ENCODE data around the gene SPAG17.

The SPAG17 gene

DNA sequence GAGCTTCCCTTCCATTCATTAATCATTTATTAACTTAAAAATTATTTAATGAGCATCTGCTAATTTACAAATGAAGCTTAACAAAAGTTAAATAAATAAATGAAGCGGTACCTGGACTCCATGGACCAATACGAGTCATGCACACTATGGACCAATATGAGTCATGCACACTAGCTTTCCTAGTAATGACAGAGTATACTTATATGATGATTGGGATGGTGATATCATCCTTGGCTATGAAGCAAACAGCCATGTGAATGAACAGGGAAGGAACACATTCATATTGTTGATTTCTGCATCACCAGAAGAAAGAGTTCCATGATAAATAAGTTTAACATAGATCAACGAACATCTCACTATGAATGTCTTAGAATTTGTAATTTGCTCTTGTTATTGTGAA, 109.9 kb downstream of the SPAG17 start:
- no peak for DNase-seq (ENCODE audit: low read depth in 2 of 2)

DNA sequence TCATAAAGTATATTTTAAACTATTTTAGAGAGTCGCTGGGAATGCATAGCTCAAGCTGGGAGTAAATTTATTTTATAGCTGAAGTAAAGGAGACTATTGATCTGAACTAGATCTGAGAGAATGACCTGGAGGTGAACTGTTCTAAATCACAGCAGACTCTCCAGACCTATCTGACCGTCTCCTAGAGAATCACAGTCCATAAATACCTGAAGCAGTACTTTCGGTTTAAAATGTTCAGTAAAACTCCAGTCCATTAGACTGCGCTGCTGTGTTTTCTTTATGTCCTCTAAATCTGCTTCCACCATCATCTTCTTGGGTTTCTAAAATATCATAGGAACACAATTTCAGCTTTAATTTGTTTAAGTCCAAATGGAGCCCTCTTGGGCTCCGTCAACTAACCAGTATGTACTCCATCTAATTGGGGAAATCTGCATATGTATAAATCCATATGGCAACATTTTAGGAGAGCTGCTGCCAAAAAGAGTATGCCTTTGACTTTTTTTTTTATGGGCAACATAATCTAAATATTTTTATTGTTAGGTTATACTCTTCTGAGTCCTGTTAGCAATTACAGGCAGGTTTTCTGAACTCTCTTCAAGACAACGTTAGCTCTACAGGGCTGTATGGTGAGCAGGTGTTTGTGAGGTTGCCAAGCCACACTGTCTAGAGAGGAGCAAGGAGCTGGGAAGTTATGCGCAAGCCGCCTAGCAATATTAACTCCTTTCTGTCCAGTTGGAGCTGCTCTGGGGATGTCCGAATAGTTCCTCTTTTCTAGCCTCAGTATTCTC, 111.2 kb downstream of the SPAG17 start:
- DNase-seq (ENCODE audit: low read depth in 2 of 2): no peak

DNA sequence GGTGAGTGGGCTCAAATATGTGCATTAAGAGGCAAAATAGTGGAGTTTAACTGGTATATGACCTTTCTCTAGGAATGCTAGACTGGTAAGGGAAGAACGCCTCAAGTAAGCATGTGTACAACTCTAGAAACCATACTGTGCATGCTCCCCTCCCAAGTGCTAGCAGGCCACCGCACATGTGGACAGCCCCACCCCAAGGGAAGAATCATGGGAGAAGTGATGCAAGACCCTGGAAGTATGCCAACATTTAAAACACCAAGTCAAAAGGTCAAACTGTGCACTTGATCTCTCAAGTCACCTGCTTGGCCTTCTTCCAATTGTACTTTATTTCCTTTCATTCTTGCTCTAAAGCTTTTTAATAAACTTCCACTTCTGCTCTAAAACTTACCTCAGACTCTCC, 135.0 kb downstream of the SPAG17 start:
- no peak for DNase-seq (ENCODE audit: low read depth in 2 of 2)

DNA sequence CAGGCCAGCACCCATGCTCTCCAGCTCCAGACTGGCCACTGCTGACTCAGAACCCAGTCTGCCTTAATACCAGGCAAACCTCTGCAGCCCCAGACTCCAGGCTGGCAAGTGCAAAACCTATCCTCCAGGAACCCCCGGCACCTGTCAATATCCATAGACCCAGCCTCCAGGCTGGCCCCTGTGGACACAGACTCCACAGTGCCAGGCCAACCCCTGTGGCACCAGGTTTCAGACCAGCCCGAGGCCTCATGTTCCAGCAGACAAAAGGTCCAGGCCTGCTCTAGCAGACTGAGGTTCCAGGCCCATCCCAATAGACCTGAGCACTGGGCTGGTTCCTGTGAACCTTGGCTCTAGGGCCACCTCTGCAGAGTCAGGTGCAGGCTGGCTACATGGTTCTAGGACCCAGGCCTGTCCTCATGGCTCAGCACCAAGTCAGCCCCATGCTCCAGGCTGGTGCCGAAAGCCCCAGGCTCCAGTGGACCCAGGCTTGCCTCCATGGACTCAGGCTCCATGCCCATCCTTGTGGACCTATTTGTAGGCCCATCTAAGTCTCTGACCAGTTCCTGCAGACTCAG, 137.3 kb downstream of the SPAG17 start:
- no peak for DNase-seq (ENCODE audit: low read depth in 2 of 2)

DNA sequence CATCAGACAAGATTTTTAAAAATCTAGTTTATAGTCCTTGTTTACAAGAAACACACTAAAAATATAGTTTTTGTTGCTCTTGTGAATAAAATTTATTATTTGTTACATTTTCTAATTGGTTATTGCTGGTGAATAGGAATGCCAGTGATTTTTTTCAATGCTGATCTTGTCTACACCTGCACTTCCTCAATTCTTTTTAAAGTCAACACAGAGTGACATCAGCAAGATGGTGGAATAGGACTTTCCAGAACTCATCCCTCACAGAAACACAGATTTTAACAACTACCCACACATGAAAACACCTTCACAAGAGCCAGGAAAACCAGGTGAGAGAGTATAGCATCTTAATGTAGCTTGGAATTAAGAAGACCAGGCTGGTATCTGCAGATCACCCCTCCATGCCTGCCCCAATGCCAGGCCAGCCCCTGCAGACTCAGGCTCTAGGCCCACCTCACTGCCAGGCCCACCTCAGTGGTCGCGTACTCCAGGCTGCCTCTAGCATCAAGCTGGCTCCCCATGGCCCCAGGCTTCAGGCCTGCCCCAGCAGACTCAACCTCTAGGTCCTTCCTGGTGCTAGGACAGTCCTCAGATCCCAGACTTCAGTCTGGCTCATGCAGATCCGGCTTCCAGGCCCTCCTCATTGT, 137.9 kb downstream of the SPAG17 start:
- no peak for DNase-seq (ENCODE audit: low read depth in 2 of 2)

DNA sequence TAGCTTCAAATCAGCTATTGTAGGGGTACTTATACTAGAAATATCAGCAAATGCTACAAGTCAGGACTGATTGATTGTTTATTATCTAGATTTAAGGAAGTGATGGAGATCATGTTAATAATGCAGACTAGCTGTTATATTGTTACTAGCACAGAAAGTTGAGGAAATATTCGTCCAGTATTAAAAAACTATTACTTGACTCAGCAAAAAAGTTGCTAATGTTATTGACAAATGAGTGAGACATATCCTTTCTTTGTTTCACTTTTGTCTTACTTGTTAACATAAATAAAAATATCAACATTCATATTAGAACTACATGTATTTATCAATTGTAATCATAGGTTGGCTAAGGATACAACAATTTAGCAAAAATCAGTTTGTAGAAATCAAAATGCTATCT, 141.4 kb downstream of the SPAG17 start:
- no peak for DNase-seq (ENCODE audit: low read depth in 2 of 2)

DNA sequence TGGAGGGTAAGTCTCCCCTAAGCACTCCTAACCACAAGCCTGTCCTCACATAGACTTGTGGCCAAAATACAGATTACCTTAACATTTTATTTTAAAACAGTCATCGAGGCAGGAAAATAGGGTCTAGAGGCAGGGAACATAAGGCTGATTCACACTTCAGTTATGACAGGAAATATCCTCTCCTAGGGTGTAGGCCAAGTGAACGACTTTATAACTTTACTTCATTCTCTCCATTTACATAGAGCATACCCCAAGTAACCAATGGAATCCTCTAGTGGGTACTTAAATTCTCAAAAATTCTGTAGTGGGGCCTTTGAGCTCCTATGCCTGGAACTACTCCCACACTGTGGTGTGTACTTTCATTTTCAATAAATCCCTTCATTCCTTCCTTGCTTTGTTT, 142.5 kb downstream of the SPAG17 start:
- DNase-seq (ENCODE audit: low read depth in 2 of 2): no peak

DNA sequence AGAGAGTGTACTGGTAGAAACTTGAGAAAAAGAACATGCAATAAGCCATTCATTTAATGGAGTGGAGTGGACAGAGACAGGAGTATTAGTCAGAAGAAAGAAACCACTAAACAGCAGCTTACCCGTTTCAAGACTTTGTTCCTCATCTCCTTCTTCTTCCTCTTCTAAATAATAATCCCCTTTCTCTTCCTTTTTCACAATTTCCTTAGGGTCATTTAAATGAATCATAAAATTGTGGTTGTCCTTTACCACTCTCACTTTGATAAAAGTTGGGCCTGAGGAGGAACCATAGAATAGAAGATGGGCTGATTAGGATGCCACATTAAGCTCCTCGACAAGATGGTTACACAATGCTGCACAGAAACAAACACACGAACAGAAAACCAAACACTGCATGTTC, 145.9 kb downstream of the SPAG17 start:
- no peak for DNase-seq (ENCODE audit: low read depth in 2 of 2)

DNA sequence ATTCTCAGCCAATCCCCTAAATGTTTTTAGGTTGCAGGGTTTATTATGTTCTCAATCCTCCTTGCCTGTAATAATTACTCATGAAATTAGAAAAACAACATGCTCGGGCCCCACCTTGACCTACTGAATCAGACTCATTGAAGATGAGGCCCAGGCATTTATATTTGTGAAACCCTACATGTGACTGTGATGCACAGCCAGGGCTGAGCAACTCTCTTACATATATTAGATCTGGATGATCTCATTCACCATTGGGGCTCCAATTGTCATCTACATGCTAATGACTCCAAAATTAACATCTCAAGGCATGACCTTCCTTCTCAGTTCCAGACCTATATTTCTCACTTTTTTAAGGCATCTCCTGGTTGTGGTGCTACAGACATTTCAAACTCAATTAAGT, 152.1 kb downstream of the SPAG17 start:
- DNase-seq (ENCODE audit: low read depth in 2 of 2): no peak

DNA sequence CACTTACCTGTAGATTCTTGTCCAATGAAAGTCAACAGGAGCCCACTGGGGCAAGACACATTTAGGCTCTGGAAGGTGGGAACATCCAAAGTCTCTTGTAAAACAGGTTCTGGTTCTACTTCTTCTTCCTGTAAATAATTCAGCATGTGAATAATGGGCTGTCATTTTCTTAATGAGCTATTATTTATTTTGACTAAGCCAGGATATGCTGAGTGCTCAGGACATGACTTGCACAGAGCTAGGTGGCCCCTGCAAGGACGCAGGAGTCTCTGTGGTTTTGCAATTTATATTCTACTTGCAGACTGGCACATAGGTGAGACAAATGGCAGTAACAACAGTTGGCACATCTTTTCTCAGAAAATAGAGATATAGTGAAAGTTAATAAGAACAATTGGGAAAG, 156.8 kb downstream of the SPAG17 start:
- DNase-seq (ENCODE audit: low read depth in 2 of 2): no peak

DNA sequence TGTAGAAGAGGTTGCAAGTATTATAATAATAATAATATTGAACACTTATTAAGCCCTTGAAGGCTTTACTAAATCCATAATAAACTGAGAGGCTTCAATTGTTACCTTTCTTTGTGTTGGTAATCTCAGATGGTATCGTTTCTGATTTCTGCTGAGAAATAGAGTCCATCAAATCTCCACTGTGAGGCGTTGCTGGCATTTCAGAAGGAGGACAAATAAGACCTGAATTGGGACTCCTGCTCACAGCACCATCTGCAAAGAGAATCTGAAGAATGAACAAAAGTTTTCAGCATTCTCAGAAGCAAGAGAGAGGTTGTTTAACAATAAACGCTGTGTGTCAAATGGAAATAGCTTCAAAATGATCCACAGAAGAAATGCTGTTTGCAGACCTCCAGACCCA, 161.8 kb downstream of the SPAG17 start:
- DNase-seq (ENCODE audit: low read depth in 2 of 2): no peak

DNA sequence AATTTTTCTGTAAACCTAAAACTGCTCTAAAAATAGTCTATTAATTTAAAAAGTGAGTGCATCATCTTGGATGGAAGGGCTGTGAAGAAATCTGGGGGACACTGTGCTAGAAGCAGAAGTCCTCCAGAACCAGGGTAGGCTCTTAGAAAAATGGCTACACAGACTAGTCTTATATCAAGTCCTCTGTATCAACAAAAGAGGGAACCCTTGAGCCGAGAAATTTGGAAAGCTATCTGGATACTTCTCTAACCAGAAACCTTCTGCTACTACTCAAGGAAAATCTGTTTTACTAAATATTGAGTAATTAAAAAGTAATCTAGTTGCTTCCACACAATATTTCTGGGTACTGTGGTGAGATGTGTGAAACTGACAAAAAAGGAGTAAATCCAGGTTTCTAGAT, 163.4 kb downstream of the SPAG17 start:
- no peak for DNase-seq (ENCODE audit: low read depth in 2 of 2)

DNA sequence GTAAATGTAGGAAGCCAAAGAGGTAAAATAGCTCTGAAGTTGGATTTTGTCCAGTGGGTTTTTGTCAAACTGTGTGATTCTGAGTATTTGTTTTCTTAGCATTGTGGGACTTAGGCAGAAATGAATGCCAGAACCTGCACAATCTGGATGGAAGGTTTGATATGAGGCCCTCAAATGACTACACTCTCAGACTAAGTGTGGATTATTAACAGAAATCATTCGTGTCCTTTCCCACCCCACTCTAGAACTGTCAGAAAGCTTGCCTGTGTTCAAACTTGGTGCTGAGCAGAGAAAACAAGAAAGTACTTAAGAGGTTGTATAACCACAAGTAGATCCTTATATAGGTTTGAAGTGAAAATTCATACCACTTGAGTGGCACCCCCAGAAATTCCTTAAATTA, 167.0 kb downstream of the SPAG17 start:
- no peak for DNase-seq (ENCODE audit: low read depth in 2 of 2)

DNA sequence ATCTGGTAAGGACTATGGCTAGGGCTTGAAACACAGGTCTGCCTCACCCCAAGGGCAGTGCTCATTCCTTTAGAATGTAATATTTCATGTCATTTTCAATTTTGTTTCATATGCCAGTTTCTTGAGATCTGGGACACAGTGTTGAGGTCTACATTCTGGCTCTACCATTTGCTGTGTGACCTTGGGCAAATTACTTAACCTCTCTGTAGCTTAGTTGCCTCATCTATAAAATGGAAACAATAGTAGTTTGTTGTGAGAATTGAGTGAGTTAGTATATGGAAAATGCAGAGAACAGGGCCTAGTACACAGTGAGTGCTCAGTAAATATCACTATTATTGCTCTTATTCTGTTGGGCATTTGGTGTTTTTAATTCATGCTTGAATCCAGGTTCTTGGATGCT, 171.1 kb downstream of the SPAG17 start:
- no peak for DNase-seq (ENCODE audit: low read depth in 2 of 2)

DNA sequence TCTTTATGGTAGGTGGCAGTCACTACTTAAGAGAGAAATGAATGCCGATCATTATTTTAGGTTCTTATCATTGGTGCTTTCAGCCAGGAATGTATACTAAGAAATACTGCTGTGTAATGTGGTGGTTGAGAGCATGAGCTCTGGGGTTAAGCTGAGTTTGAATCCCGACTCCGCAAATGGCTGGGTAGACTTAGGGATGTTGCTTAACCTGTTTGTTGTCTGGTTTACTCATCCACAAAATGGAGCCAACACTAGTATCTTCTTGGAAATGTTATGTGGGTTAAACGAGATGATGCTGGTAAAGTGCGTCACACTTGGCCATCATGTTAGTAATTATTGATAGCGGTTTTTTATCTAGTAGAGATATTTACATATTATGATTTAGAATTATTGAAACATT, 171.7 kb downstream of the SPAG17 start:
- DNase-seq (ENCODE audit: low read depth in 2 of 2): no peak

DNA sequence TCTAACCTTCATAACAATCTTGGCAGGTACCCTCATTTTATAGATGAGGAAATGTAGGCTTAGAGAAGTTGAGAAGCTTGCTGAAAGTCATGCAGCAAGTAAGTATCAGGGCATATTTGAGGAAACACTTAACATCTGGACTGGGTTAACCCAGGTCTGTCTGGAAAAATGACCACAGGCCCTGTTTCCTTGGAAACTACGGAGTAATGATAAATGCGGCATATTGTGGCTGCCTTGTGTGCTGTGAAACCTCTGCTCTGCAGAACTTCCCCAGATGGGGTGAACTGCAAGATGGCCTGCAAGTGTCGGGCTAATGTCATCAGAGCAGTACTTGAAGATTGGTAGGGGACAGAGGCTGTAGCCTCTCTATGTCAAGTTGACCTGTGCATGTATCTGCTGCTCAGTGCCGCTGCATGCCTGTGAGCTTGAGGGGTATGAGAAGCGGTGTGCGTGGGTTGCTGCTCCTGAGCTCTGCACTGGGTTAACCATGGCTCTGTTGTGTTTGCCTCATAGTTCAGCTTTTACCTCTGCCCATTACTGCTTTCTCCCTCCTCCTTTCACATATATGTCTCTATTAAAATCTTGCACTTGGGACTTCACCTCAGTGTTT, 172.4 kb downstream of the SPAG17 start:
- DNase-seq (ENCODE audit: low read depth in 2 of 2): no peak

DNA sequence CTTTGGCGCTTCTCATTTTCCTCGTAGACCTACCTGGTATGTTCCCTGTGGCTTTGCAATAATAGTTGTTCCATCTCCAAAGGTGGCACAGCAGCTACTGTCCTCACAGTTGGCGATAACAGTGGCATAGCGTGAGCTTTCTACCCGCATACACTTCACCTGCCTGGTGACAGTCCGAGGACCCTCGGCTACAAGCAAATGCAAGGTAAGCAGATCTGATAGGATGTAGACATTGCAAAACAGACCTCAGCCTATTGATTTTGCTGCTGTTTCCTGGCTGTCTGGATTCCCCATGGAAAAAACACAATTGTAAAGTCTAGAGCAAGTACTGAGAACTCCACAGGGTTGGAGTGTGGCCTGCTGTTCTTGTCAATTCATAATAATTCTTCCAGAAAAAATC, 177.0 kb downstream of the SPAG17 start:
- no peak for DNase-seq (ENCODE audit: low read depth in 2 of 2)

DNA sequence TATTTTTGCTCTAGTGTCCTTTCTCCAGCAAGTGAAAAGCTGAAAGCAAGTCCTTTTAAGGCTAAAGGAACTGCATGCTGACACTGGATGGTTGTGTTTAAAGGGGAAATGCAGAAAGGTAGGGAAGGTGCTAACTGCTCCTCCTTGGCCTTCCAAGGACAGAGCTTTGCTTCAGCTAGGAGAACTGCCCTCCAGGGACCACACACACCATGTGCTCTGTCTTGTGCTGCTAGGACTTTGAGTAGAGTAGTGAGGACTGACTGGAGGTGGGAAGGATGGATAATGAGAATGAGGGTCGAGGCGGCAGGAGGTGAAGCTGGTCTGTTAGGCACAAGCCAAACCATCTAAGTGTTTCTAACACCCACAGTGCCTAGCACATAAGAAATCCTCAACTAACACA, 177.6 kb downstream of the SPAG17 start:
- DNase-seq (ENCODE audit: low read depth in 2 of 2): no peak

DNA sequence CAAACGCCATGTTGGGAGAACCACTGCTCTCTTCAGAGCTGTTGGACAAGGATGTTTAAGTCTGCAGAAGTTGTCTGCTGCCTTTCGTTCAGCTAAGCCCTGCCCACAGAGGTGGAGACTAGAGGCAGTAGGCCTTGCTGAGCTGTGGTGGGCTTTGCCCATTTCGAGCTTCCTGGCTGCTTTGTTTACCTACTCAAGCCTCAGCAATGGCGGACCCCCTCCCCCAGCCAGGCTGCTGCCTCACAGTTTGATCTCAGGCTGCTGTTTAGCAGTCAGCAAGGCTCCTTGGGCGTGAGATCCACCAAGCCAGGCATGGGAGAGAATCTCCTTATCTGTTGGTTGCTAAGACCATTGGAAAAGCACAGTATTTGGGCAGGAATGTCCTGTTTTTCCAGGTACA, 180.7 kb downstream of the SPAG17 start:
- no peak for DNase-seq (ENCODE audit: low read depth in 2 of 2)

DNA sequence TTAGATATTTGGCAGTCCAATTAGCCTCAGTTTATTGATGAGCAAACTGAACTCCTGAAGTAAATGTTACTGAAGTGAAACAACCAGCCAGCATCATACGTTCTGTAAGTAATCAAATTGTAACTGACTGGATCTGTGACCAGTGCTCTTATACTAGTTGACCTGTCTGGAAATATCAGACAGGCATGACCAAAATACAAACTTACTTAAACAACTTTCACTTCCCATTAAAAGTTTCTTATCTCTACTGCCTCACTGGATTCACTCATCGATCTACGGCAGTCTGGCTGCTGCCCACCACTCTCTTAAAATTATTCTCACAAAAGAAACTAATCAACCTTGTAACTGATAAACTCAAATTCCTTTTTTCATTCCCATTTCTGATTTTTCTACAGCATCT, 199.1 kb downstream of the SPAG17 start:
- DNase-seq (ENCODE audit: low read depth in 2 of 2): no peak

DNA sequence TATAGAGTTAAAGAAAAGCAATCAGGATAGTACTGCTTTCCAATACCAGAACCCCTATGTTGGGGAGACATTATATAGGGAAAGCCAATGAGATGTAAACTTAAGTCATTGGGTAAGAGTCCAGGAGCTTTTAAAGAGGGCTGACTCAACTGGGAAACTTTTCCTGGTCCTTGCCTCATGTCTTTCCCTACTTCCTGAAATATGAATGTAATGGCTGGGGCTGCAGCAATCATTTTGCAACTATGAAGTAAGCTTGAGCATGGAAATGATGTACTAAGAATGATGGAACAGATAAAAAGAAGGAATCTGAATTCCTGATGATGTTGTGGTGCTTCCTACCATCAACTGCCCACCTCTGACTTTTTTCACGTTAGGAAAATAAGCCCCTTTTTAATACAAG, 199.8 kb downstream of the SPAG17 start:
- no peak for DNase-seq (ENCODE audit: low read depth in 2 of 2)

DNA sequence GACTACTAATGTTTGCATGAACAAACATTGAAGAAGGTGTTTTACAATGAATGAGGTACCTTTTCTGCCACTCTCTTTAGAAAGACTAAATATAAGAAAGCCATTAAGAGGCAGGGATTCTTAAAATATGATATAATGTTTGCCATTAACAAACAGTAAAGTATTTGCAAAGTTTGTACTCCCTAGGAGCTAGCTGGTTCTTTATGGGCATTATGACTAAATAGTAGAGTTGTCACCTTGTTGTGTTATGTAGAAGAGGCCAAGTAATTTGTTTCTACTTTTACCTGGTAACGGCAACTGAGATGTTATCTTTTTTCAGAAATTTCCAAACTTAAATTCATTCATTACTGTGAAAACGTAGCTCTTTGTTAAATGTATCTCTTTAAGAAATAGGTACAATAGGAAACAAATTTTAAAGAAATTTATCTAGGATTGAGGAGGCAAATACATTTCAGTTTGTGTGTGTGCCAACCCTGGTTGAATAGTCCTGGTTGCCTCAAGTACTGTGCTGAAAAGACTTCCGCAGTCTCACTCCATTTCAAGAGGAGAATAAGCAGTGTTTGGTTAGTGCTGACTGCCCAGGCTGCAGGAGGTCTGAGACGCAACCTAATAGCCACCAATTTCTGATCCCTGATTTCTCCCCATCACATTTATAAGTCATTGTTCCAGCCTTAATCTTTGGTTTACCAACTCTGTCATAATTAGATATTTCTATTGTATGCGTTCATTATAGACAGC, 203.4 kb downstream of the SPAG17 start:
- DNase-seq (ENCODE audit: low read depth in 2 of 2): no peak

Measured in stimulated activated CD4-positive, alpha-beta T cell treated with anti-CD3 and anti-CD28 coated beads, Interleukin-12 subunit alpha, Interleukin-12 subunit beta, amount 100 ng/mL, for 24 hours (primary cell).